ENCODE measurements around the gene RGS19. TPM values are rescaled to one million over a fixed set of nuclear protein-coding genes. Genes with fewer than 3 reads are reported as not detected.

Gene RGS19
- total RNA-seq, 2 donors from 2014 or later = 9.1 to 14.5 TPM

- DNase-seq (no peak), ATAC-seq (no peak)
- Histone ChIP-seq H3K4me1 (peaks cover 8% of the 10 kb centered on the region), H3K9me3 (no peaks in the 10 kb centered on the region), H3K27ac (no peak overlapping the region), H3K27me3 (no peaks in the 10 kb centered on the region), H3K36me3 (replicated peaks in 1 of 2; ENCODE audit: insufficient read depth in 1 of 2, low read depth in 2 of 2) (peaks cover 0 to 16% of the 10 kb centered on the region in 2 donors), H3K4me3 (no peak overlapping the region)
- intact Hi-C loops (cut with DNase I) = no loop called here
- 90 to 91% methylated on average over 21 to 23 of the region's 31 CpGs for WGBS, 2 donors
- TF ChIP-seq POLR2A (IDR thresholded peaks at IDR 0.05) = no peak
- TF ChIP-seq CTCF (IDR thresholded peaks at IDR 0.05) = no peak
Observed at GRCh38 chr20:64032706-64033624, 46.4 kb downstream of the RGS19 start.

GRCh38 chr20:64031822-64032314, 47.5 kb downstream of the RGS19 start:
- no peak for ATAC-seq
- H3K27me3 ChIP-seq = no peaks in the 10 kb centered on the region
- no peak overlapping the region for H3K27ac ChIP-seq
- DNase-seq = no peak
- peaks cover 10 to 23% of the 10 kb centered on the region in 2 donors for H3K36me3 ChIP-seq (replicated peaks in 1 of 2; ENCODE audit: insufficient read depth in 1 of 2, low read depth in 2 of 2)
- no peak overlapping the region for H3K4me3 ChIP-seq
- no peak for TF ChIP-seq POLR2A (IDR thresholded peaks at IDR 0.05)
- no peak for TF ChIP-seq CTCF (IDR thresholded peaks at IDR 0.05)
- WGBS, 2 donors = 87 to 92% methylated on average over 4 to 18 of the region's 19 CpGs
- H3K4me1 ChIP-seq = no peaks in the 10 kb centered on the region
- no peaks in the 10 kb centered on the region for H3K9me3 ChIP-seq
- intact Hi-C loops (cut with DNase I) = no loop called here

GRCh38 chr20:64030371-64031134, 48.8 kb downstream of the RGS19 start:
- Histone ChIP-seq H3K9me3 (no peaks in the 10 kb centered on the region), H3K27ac (no peak overlapping the region), H3K27me3 (no peaks in the 10 kb centered on the region), H3K4me1 (no peaks in the 10 kb centered on the region), H3K36me3 (replicated peaks in 1 of 2; ENCODE audit: insufficient read depth in 1 of 2, low read depth in 2 of 2) (peaks cover 11 to 34% of the 10 kb centered on the region in 2 donors), H3K4me3 (no peak overlapping the region)
- WGBS, 2 donors = 85 to 92% methylated on average over 10 to 20 of the region's 20 CpGs
- intact Hi-C loops (cut with DNase I) = no loop called here
- no peak for DNase-seq
- ATAC-seq = no peak
- TF ChIP-seq CTCF (IDR thresholded peaks at IDR 0.05) (no peak), POLR2A (IDR thresholded peaks at IDR 0.05) (no peak)

GRCh38 chr20:64029293-64030117, 49.8 kb downstream of the RGS19 start:
- WGBS, 2 donors = 91 to 95% methylated on average over 30 to 37 of the region's 38 CpGs
- Histone ChIP-seq H3K4me3 (no peak overlapping the region), H3K27me3 (no peaks in the 10 kb centered on the region), H3K9me3 (no peaks in the 10 kb centered on the region), H3K36me3 (replicated peaks in 1 of 2; ENCODE audit: insufficient read depth in 1 of 2, low read depth in 2 of 2) (peaks cover 11 to 41% of the 10 kb centered on the region in 2 donors), H3K4me1 (peaks cover 7% of the 10 kb centered on the region), H3K27ac (no peak overlapping the region)
- ATAC-seq = no peak
- no peak for TF ChIP-seq CTCF (IDR thresholded peaks at IDR 0.05)
- TF ChIP-seq POLR2A (IDR thresholded peaks at IDR 0.05) = no peak
- intact Hi-C loops (cut with DNase I) = no loop called here
- no peak for DNase-seq

Data from body of pancreas (tissue), 4 donors.